C4-2B (cell line): ENCODE measurements around the gene TMTC2.

ENCODE experiments used
- CTCF ChIP-seq: fragments of 450-650 bp; conservative IDR thresholded peaks from 2 replicates; pipeline ENCODE4 v1.5.1; 2017; ENCODE audit warnings: mild to moderate bottlenecking
- ZFX ChIP-seq: fragments of 450-650 bp; IDR thresholded peaks from 2 replicates; pipeline ENCODE4 v1.6.1; 2017

- TF ChIP-seq CTCF (no peak), ZFX (no peak)
Measured at GRCh38 chr12:82950356-82950755, 263.6 kb downstream of the TMTC2 start.
